Coronary artery (tissue), 2 donors: ENCODE measurements around the gene ARID1B.

Source experiments
- DNase-seq: peaks from one replicate; pipeline ENCODE4 v3.0.0-alpha.2; 2017; ENCODE audit warnings: low spot score
- H3K27ac ChIP-seq, 2 donors: fragments of 200-600 bp; sonication (generic); one replicate each; pipeline ENCODE4 v1.5.1; 2016 to 2019
- H3K4me3 ChIP-seq: fragments of 200-600 bp; sonication (generic); 2 replicates; pipeline ENCODE4 v1.5.1; 2016; ENCODE audit warnings: mild to moderate bottlenecking, moderate library complexity
- CTCF ChIP-seq: fragments of 200-600 bp; sonication (generic); IDR thresholded peaks from one replicate; pipeline ENCODE4 v1.5.1; 2019; ENCODE audit warnings: antibody characterized with exemption

The ARID1B gene

GRCh38 chr6:156776840-156777576, at the start of gene ARID1B:
TSS of gene ARID1B (plus strand) at chr6:156777378. CDS start at chr6:156777681, 303 bp downstream.
- H3K27ac ChIP-seq: peak within 1 kb of the TSS; percentile 96 to 99
- peak; percentile 89 for DNase-seq
- peak within 1 kb of the TSS; percentile 86 for H3K4me3 ChIP-seq
- TF ChIP-seq CTCF: no peak

GRCh38 chr6:156727715-156728385, 49.3 kb upstream of the ARID1B start:
- Histone ChIP-seq H3K4me3 (no peak overlapping the region), H3K27ac (no peak overlapping the region)
- DNase-seq: no peak
- no peak for TF ChIP-seq CTCF

GRCh38 chr6:156729248-156729647, 47.9 kb upstream of the ARID1B start:
- no peak overlapping the region for H3K27ac ChIP-seq
- no peak overlapping the region for H3K4me3 ChIP-seq
- DNase-seq: no peak
- TF ChIP-seq CTCF: no peak

- no peak for DNase-seq
- Histone ChIP-seq H3K4me3 (no peak overlapping the region), H3K27ac (no peak overlapping the region)
- TF ChIP-seq CTCF: no peak
These were observed 45.8 kb upstream of the ARID1B start for GRCh38 chr6:156731396-156731795.

GRCh38 chr6:156735751-156736150, 41.4 kb upstream of the ARID1B start:
- no peak for DNase-seq
- Histone ChIP-seq H3K4me3 (no peak overlapping the region), H3K27ac (no peak overlapping the region)
- no peak for TF ChIP-seq CTCF

GRCh38 chr6:156740604-156741003, 36.6 kb upstream of the ARID1B start:
- Histone ChIP-seq H3K27ac (no peak overlapping the region), H3K4me3 (no peak overlapping the region)
- DNase-seq: no peak
- TF ChIP-seq CTCF: no peak
